CD4-positive, alpha-beta T cell treated with Interleukin-2 at 100 ng/mL for 4 hours (primary cell): ENCODE data around the gene NAA15.
"Not testable (repeated sequence)": the region's sequence is repeated elsewhere in the genome, so short reads cannot be mapped to it uniquely, and the experiment has no call there.

Source experiments
- DNase-seq: peaks from one replicate; pipeline ENCODE4 v3.0.0-alpha.2; 2020; ENCODE audit warnings: low spot score

The NAA15 gene

GRCh38 chr4:139453041-139453370, 151.7 kb downstream of the NAA15 start:
- DNase-seq, result peak; percentile 85

- peak; percentile 97 for DNase-seq
Observed at GRCh38 chr4:139453371-139454110, 152.2 kb downstream of the NAA15 start.

GRCh38 chr4:139454111-139455045, 153.1 kb downstream of the NAA15 start, which contains the start of gene RAB33B:
TSS of gene RAB33B (plus strand) at chr4:139454121. CDS start at chr4:139454196, 75 bp downstream.
- no peak for DNase-seq

DNA sequence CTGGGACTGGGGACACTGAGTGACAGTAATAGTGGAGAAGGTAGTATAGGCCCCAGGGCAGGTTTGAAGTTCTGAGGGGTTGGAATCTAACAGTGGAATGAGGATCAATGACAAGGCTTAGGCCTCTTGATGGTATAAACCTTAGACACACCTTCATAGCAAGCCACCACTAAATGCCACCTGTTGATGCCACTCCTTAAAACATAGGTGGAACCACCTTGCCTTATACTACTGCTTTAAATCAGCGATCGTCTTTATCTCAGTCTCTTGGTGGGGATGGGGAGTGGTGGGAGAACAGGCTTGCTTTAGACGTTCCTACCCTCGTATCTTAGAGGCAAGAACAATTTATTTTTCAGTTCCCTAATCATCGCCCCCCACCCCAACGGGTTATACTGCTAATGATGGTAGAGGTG, 153.8 kb downstream of the NAA15 start:
- no peak for DNase-seq

DNA sequence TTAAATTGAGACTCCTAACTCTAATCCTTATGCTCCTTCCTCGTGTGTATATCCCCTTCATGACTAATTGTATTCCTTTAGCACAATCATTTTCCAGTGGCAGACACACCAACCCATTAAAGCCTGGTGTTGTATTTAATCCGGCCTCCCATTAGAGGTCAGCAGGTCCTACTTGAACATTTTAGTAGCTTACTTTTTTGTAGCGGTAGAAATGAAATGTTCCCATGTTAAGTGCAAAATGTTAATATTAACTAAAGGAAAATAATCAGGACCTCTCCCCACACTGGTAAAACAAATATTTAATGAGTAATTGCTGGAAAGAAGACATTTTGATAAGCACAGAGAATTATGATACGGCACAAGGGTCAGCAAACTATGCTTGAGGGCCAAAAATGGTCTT, 156.0 kb downstream of the NAA15 start:
- DNase-seq, result no peak

DNA sequence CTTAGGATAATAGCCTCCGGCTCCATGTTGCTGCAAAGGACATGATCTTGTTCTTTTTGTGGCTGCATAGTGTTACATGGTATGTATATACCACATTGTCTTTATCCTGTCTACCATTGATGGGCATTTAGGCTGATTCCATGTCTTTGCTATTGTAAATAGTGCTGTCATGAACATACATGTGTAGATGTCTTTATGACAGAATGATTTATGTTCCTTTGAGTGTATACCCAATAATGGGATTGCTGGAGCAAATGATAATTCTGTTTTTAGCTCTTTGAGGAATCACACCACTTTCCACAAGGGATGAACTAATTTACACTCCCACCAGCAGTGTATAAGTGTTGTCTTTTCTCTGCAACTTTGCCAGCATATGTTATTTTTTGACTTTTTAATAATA, 157.2 kb downstream of the NAA15 start:
- DNase-seq, result no peak

- no peak for DNase-seq
Observed at GRCh38 chr4:139458999-139459398, 157.7 kb downstream of the NAA15 start.

DNA sequence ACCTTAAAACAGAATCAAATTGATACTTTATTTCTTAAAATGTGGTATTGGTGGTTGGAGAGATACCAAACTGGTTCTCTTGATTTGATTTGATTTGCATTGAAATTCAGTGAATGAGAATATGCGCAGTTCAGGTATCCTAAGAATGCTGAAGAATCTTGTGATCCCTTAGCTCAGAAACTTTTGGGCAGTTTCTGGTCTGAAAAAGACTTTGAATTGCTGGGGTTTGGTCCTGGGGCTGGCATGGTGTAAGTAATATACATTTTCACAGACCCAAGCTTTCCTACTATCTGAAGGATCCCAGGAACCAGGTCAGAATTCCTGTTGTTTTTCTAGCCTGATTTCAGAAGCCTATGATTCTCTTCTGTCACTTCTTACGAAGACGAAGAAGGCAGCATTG, 159.3 kb downstream of the NAA15 start:
- no peak for DNase-seq

GRCh38 chr4:139461022-139461628, 159.8 kb downstream of the NAA15 start:
- DNase-seq, result no peak

GRCh38 chr4:139464512-139464911, 163.2 kb downstream of the NAA15 start:
- DNase-seq, result not testable (repeated sequence)

DNA sequence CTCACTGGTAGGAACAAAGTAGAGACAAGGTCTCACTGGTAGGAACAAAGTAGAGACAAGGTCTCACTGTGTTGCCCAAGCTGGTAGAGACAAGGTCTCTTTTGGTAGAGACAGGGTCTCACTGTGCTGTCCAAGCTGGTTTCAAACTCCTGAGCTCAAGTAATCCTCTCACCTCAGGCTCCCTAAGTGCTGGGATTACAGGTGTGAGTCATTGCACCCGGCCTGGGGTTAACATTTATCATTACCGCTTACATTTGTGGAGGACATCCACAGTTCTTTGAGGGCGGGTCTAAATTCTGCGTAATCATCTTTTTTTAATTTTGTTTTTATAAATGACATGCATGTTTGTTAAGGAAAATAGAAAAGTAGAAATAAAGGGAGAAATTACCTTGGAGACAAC, 164.6 kb downstream of the NAA15 start:
- DNase-seq, result no peak

GRCh38 chr4:139468756-139469155, 167.5 kb downstream of the NAA15 start:
- DNase-seq, result not testable (repeated sequence)

DNA sequence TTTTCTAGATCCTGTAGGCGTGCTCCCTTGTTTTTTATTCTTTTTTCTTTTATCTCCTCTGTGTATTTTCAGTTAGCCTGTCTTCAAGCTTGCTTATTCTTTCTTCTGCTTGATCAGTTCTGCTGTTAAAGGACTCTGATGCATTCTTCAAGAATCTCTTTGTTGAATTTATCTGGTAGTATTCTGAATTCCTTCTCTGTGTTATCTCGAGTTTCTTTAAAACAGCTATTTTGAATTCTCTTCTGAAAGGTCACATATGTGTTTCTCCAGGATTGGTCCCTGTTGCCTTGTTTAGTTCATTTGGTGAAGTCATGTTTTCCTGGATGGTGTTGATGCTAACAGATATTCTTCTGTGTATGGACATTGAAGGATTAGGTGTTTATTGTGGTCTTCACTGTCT, 167.9 kb downstream of the NAA15 start:
- no peak for DNase-seq
